Liver (tissue), 9 donors: ENCODE results near the gene KRTAP10-9. TPM values are rescaled to one million over a fixed set of nuclear protein-coding genes. Genes with fewer than 3 reads are reported as not detected.

Experiments used
- DNase-seq: peaks from one replicate; pipeline ENCODE4 v3.0.0-alpha.2; 2017; ENCODE audit warnings: low spot score
- H3K27ac ChIP-seq, 2 donors: one replicate each; pipeline ENCODE4 v1.7.0; 2013; ENCODE audit warnings: inconsistent platforms in 2 of 2, low read length in 2 of 2, control low read depth in 1 of 2, low read depth in 1 of 2, mild to moderate bottlenecking in 1 of 2
- H3K27me3 ChIP-seq, 4 donors: one replicate each; pipeline versions ENCODE4 v1.6.1 to v1.7.0; 2013; ENCODE audit warnings: low read length in 3 of 4, inconsistent platforms in 1 of 4, mild to moderate bottlenecking in 1 of 4, moderate library complexity in 1 of 4; ENCODE audit not compliant: control insufficient read depth in 4 of 4, insufficient read depth in 4 of 4
- H3K36me3 ChIP-seq, 4 donors: one replicate each; pipeline versions ENCODE4 v1.6.1 to v1.7.0; 2013; ENCODE audit warnings: low read length in 3 of 4, mild to moderate bottlenecking in 3 of 4, low read depth in 1 of 4, moderate library complexity in 1 of 4; ENCODE audit not compliant: control insufficient read depth in 4 of 4, insufficient read depth in 3 of 4
- H3K4me1 ChIP-seq, 4 donors: one replicate each; pipeline versions ENCODE4 v1.6.1 to v1.7.0; 2013; ENCODE audit warnings: low read length in 3 of 4, mild to moderate bottlenecking in 3 of 4, moderate library complexity in 1 of 4; ENCODE audit not compliant: control insufficient read depth in 4 of 4, insufficient read depth in 4 of 4
- H3K4me3 ChIP-seq, 3 donors: one replicate each; pipeline versions ENCODE4 v1.6.1 to v1.7.0; 2013; ENCODE audit warnings: low read length in 3 of 3, control low read depth in 1 of 3, low read depth in 1 of 3, mild to moderate bottlenecking in 1 of 3
- H3K9ac ChIP-seq, 2 donors: one replicate each; pipeline ENCODE4 v1.7.0; 2013; ENCODE audit warnings: low read length in 2 of 2, mild to moderate bottlenecking in 2 of 2, moderate library complexity in 2 of 2, control low read depth in 1 of 2, low read depth in 1 of 2
- H3K9me3 ChIP-seq, 4 donors: one replicate each; pipeline versions ENCODE4 v1.6.1 to v1.7.0; 2013; ENCODE audit warnings: low read length in 3 of 4; ENCODE audit not compliant: control insufficient read depth in 4 of 4
- EGR1 ChIP-seq, 2 donors: IDR thresholded peaks; 2 replicates each; pipeline ENCODE4 v1.6.1; 2016 to 2018; ENCODE audit warnings: antibody characterized with exemption in 2 of 2, low read depth in 2 of 2
- FOXA1 ChIP-seq: IDR thresholded peaks from 2 replicates; pipeline ENCODE4 v1.6.1; 2016; ENCODE audit warnings: antibody characterized with exemption
- FOXA2 ChIP-seq: IDR thresholded peaks from 2 replicates; pipeline ENCODE4 v1.6.1; 2016; ENCODE audit warnings: antibody characterized with exemption
- GABPA ChIP-seq, 2 donors: IDR thresholded peaks in 1 of 2; conservative IDR thresholded peaks in 1 of 2; 2 replicates each; pipeline ENCODE4 v1.6.1; 2016; ENCODE audit warnings: antibody characterized with exemption in 2 of 2, mild to moderate bottlenecking in 1 of 2, moderate library complexity in 1 of 2
- HNF4A ChIP-seq, 2 donors: conservative IDR thresholded peaks; 2 replicates each; pipeline ENCODE4 v1.6.1; 2016; ENCODE audit warnings: antibody characterized with exemption in 2 of 2, mild to moderate bottlenecking in 2 of 2
- MAX ChIP-seq: IDR thresholded peaks from 2 replicates; pipeline ENCODE4 v1.6.1; 2016; ENCODE audit warnings: antibody characterized with exemption
- NR2F2 ChIP-seq: IDR thresholded peaks from 2 replicates; pipeline ENCODE4 v1.6.1; 2016; ENCODE audit warnings: antibody characterized with exemption
- RAD21 ChIP-seq, 2 donors: IDR thresholded peaks; 2 replicates each; pipeline ENCODE4 v1.6.1; 2016; ENCODE audit warnings: antibody characterized with exemption in 2 of 2, mild to moderate bottlenecking in 2 of 2
- RXRA ChIP-seq, 2 donors: IDR thresholded peaks; 2 replicates each; pipeline ENCODE4 v1.6.1; 2017 to 2018; ENCODE audit warnings: antibody characterized with exemption in 2 of 2, mild to moderate bottlenecking in 1 of 2
- SP1 ChIP-seq: IDR thresholded peaks from 2 replicates; pipeline ENCODE4 v1.6.1; 2018; ENCODE audit warnings: antibody characterized with exemption, mild to moderate bottlenecking
- YY1 ChIP-seq: IDR thresholded peaks from 2 replicates; pipeline ENCODE4 v1.6.1; 2016; ENCODE audit warnings: antibody characterized with exemption, mild to moderate bottlenecking
- WGBS: extraction: QIAGEN DNeasy Blood & Tissue Kit; methylation state at CpG from one replicate; pipeline ENCODE4 v1.1.7; 2013; 5-methylcytosine and 5-hydroxymethylcytosine counted together
- polyA plus RNA-seq, 2 donors: library from polyadenylated mRNA; stranded (reverse) in 1 of 2; unstranded in 1 of 2; fragments of 200-250 nt in 1 of 2; fragments of >200 nt in 1 of 2; fragmentation: Nextera tagmentation in 1 of 2; extraction: Ambion mirVana in 1 of 2; gene quantifications; one replicate each; pipeline versions ENCODE4 v1.2.1 to v1.2.3, GENCODE V29; 2013 to 2015
- total RNA-seq, 2 donors: library from RNA; depleted of rRNA; stranded (reverse); fragments of >200 nt; gene quantifications; one replicate each; pipeline ENCODE4 v1.2.3, GENCODE V29; 2014
- TF ChIP-seq, protein P1 (sequence below): IDR thresholded peaks from 2 replicates; pipeline ENCODE4 v1.6.1; 2016; ENCODE audit warnings: antibody characterized with exemption
- TF ChIP-seq, protein P2 (sequence below): fragments of 150-350 bp; IDR thresholded peaks from 2 replicates; pipeline ENCODE4 v1.5.1; 2017; ENCODE audit warnings: improper control_type of control experiment, low read depth, low read length; ENCODE audit not compliant: missing input control
- TF ChIP-seq, protein P3 (sequence below): IDR thresholded peaks from 2 replicates; pipeline ENCODE4 v1.6.1; 2016; ENCODE audit warnings: antibody characterized with exemption, mild to moderate bottlenecking
- donor health status: healthy.
- donor health status: healthy.
- donor health status: healthy.
- donor health status: healthy.
- donor health status: healthy.

KRTAP10-9 gene
- total and polyA plus RNA-seq, 4 donors = not detected

GRCh38 chr21:44594406-44594916, 32.4 kb upstream of the KRTAP10-9 start:
- no peak for DNase-seq
- Histone ChIP-seq H3K9me3 (no peaks in the 10 kb centered on the region), H3K9ac (no peak overlapping the region), H3K27ac (no peak overlapping the region), H3K36me3 (no peaks in the 10 kb centered on the region), H3K4me3 (no peak overlapping the region), H3K4me1 (peaks cover 1 to 27% (median 16%) of the 10 kb centered on the region in 4 donors), H3K27me3 (no peaks in the 10 kb centered on the region)
- TF ChIP-seq, protein P1, sequence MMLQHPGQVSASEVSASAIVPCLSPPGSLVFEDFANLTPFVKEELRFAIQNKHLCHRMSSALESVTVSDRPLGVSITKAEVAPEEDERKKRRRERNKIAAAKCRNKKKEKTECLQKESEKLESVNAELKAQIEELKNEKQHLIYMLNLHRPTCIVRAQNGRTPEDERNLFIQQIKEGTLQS = no peak
- TF ChIP-seq YY1 = no peak
- no peak for TF ChIP-seq MAX
- no peak for TF ChIP-seq RAD21 (IDR thresholded peaks at IDR 0.05)
- TF ChIP-seq GABPA (IDR thresholded peaks at IDR 0.05 in 1 of 2, conservative IDR thresholded peaks at IDR 0.05 in 1 of 2) = no peak
- TF ChIP-seq NR2F2 = no peak
- TF ChIP-seq, protein P2, sequence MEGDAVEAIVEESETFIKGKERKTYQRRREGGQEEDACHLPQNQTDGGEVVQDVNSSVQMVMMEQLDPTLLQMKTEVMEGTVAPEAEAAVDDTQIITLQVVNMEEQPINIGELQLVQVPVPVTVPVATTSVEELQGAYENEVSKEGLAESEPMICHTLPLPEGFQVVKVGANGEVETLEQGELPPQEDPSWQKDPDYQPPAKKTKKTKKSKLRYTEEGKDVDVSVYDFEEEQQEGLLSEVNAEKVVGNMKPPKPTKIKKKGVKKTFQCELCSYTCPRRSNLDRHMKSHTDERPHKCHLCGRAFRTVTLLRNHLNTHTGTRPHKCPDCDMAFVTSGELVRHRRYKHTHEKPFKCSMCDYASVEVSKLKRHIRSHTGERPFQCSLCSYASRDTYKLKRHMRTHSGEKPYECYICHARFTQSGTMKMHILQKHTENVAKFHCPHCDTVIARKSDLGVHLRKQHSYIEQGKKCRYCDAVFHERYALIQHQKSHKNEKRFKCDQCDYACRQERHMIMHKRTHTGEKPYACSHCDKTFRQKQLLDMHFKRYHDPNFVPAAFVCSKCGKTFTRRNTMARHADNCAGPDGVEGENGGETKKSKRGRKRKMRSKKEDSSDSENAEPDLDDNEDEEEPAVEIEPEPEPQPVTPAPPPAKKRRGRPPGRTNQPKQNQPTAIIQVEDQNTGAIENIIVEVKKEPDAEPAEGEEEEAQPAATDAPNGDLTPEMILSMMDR = no peak
- TF ChIP-seq FOXA1 = no peak
- TF ChIP-seq, protein P3, sequence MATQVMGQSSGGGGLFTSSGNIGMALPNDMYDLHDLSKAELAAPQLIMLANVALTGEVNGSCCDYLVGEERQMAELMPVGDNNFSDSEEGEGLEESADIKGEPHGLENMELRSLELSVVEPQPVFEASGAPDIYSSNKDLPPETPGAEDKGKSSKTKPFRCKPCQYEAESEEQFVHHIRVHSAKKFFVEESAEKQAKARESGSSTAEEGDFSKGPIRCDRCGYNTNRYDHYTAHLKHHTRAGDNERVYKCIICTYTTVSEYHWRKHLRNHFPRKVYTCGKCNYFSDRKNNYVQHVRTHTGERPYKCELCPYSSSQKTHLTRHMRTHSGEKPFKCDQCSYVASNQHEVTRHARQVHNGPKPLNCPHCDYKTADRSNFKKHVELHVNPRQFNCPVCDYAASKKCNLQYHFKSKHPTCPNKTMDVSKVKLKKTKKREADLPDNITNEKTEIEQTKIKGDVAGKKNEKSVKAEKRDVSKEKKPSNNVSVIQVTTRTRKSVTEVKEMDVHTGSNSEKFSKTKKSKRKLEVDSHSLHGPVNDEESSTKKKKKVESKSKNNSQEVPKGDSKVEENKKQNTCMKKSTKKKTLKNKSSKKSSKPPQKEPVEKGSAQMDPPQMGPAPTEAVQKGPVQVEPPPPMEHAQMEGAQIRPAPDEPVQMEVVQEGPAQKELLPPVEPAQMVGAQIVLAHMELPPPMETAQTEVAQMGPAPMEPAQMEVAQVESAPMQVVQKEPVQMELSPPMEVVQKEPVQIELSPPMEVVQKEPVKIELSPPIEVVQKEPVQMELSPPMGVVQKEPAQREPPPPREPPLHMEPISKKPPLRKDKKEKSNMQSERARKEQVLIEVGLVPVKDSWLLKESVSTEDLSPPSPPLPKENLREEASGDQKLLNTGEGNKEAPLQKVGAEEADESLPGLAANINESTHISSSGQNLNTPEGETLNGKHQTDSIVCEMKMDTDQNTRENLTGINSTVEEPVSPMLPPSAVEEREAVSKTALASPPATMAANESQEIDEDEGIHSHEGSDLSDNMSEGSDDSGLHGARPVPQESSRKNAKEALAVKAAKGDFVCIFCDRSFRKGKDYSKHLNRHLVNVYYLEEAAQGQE = no peak
- no peak for TF ChIP-seq EGR1 (IDR thresholded peaks at IDR 0.05; ENCODE audit: low read depth in 2 of 2)
- no peak for TF ChIP-seq RXRA (IDR thresholded peaks at IDR 0.05)
- TF ChIP-seq SP1 = no peak
- WGBS = 81% methylated on average over 12 of the region's 12 CpGs

- Histone ChIP-seq H3K4me1 (peaks cover 1 to 27% (median 16%) of the 10 kb centered on the region in 4 donors), H3K27ac (no peak overlapping the region), H3K4me3 (no peak overlapping the region), H3K27me3 (no peaks in the 10 kb centered on the region), H3K9me3 (no peaks in the 10 kb centered on the region), H3K9ac (no peak overlapping the region), H3K36me3 (no peaks in the 10 kb centered on the region)
- TF ChIP-seq, protein P3 = no peak
- TF ChIP-seq, protein P2 = no peak
- TF ChIP-seq HNF4A (conservative IDR thresholded peaks at IDR 0.05) (no peak), RAD21 (IDR thresholded peaks at IDR 0.05) (no peak), YY1 (no peak), GABPA (IDR thresholded peaks at IDR 0.05 in 1 of 2, conservative IDR thresholded peaks at IDR 0.05 in 1 of 2) (no peak), FOXA1 (no peak), SP1 (no peak), RXRA (IDR thresholded peaks at IDR 0.05) (no peak), FOXA2 (no peak), EGR1 (IDR thresholded peaks at IDR 0.05; ENCODE audit: low read depth in 2 of 2) (no peak)
- TF ChIP-seq, protein P1 = no peak
- 92% methylated on average over 6 of the region's 6 CpGs for WGBS
- no peak for DNase-seq
Measured at GRCh38 chr21:44595524-44595923, 31.4 kb upstream of the KRTAP10-9 start.
